ENCODE measurements around the gene ARHGAP26. TPM values are rescaled to one million over a fixed set of nuclear protein-coding genes. Genes with fewer than 3 reads are reported as not detected.

ARHGAP26 gene
- total RNA-seq, 2 experiments from 2014 or later, result 10.2 to 11.0 TPM

- Mint-ChIP-seq H3K4me3 (no peak overlapping the region), H3K36me3 (no peaks in the 10 kb centered on the region), H3K4me1 (peaks cover 25% of the 10 kb centered on the region), H3K27me3 (no peaks in the 10 kb centered on the region), H3K9me3 (no peaks in the 10 kb centered on the region), H3K27ac (no peak overlapping the region)
- no peak for DNase-seq
These were observed 2.3 kb upstream of the ARHGAP26 start for GRCh38 chr5:142767911-142768310.

- no peak for DNase-seq
- H3K27me3 Mint-ChIP-seq, result no peaks in the 10 kb centered on the region
- H3K4me1 Mint-ChIP-seq, result peaks cover 34% of the 10 kb centered on the region
- H3K9me3 Mint-ChIP-seq, result no peaks in the 10 kb centered on the region
- H3K36me3 Mint-ChIP-seq, result no peaks in the 10 kb centered on the region
- H3K4me3 Mint-ChIP-seq, result peak overlapping the region; percentile 93
- H3K27ac Mint-ChIP-seq, result peak overlapping the region; percentile 88
These were observed 855 bp upstream of the ARHGAP26 start for GRCh38 chr5:142769251-142769792.

GRCh38 chr5:142770650-142771609 is 753 bp downstream of the ARHGAP26 start:
- H3K4me1 Mint-ChIP-seq, result peaks cover 42% of the 10 kb centered on the region

GRCh38 chr5:142771666-142772065 is 1.5 kb downstream of the ARHGAP26 start:
- Mint-ChIP-seq H3K27me3 (no peaks in the 10 kb centered on the region), H3K4me1 (peaks cover 45% of the 10 kb centered on the region), H3K9me3 (no peaks in the 10 kb centered on the region), H3K27ac (no peak overlapping the region), H3K4me3 (peak overlapping the region; percentile 95), H3K36me3 (no peaks in the 10 kb centered on the region)
- DNase-seq, result no peak

More at GRCh38 chr5:142770650-142771609, 753 bp downstream of the ARHGAP26 start:
- peak overlapping the region; percentile 95 for H3K4me3 Mint-ChIP-seq
- no peaks in the 10 kb centered on the region for H3K36me3 Mint-ChIP-seq
- peak overlapping the region; percentile 84 for H3K27ac Mint-ChIP-seq
- H3K9me3 Mint-ChIP-seq, result no peaks in the 10 kb centered on the region
- peak; percentile 70 for DNase-seq
- no peaks in the 10 kb centered on the region for H3K27me3 Mint-ChIP-seq

GRCh38 chr5:142772446-142773293 is 2.5 kb downstream of the ARHGAP26 start:
- H3K4me3 Mint-ChIP-seq, result no peak overlapping the region
- DNase-seq, result no peak
- no peak overlapping the region for H3K27ac Mint-ChIP-seq
- H3K9me3 Mint-ChIP-seq, result no peaks in the 10 kb centered on the region
- H3K27me3 Mint-ChIP-seq, result no peaks in the 10 kb centered on the region
- peaks cover 47% of the 10 kb centered on the region for H3K4me1 Mint-ChIP-seq
- H3K36me3 Mint-ChIP-seq, result no peaks in the 10 kb centered on the region

GRCh38 chr5:142777099-142777498 is 6.9 kb downstream of the ARHGAP26 start:
- H3K27ac Mint-ChIP-seq, result no peak overlapping the region
- no peaks in the 10 kb centered on the region for H3K27me3 Mint-ChIP-seq
- no peaks in the 10 kb centered on the region for H3K36me3 Mint-ChIP-seq
- peaks cover 58% of the 10 kb centered on the region for H3K4me1 Mint-ChIP-seq
- no peak overlapping the region for H3K4me3 Mint-ChIP-seq
- H3K9me3 Mint-ChIP-seq, result no peaks in the 10 kb centered on the region
- no peak for DNase-seq

GRCh38 chr5:142777850-142778249 is 7.7 kb downstream of the ARHGAP26 start:
- Mint-ChIP-seq H3K27ac (no peak overlapping the region), H3K4me3 (no peak overlapping the region), H3K4me1 (peaks cover 56% of the 10 kb centered on the region), H3K36me3 (no peaks in the 10 kb centered on the region), H3K27me3 (no peaks in the 10 kb centered on the region), H3K9me3 (no peaks in the 10 kb centered on the region)
- no peak for DNase-seq

GRCh38 chr5:142779163-142779840 is 9.1 kb downstream of the ARHGAP26 start:
- no peaks in the 10 kb centered on the region for H3K9me3 Mint-ChIP-seq

GRCh38 chr5:142780871-142781270 is 10.7 kb downstream of the ARHGAP26 start:
- DNase-seq, result no peak
- no peak overlapping the region for H3K4me3 Mint-ChIP-seq
- H3K27ac Mint-ChIP-seq, result no peak overlapping the region
- peaks cover 4% of the 10 kb centered on the region for H3K36me3 Mint-ChIP-seq
- peaks cover 65% of the 10 kb centered on the region for H3K4me1 Mint-ChIP-seq
- H3K9me3 Mint-ChIP-seq, result peaks cover 2% of the 10 kb centered on the region
- H3K27me3 Mint-ChIP-seq, result no peaks in the 10 kb centered on the region

More at GRCh38 chr5:142779163-142779840, 9.1 kb downstream of the ARHGAP26 start:
- no peak for DNase-seq
- Mint-ChIP-seq H3K4me1 (peaks cover 62% of the 10 kb centered on the region), H3K4me3 (no peak overlapping the region), H3K36me3 (no peaks in the 10 kb centered on the region), H3K27ac (no peak overlapping the region), H3K27me3 (no peaks in the 10 kb centered on the region)

- DNase-seq, result no peak
- Mint-ChIP-seq H3K27ac (no peak overlapping the region), H3K4me3 (no peak overlapping the region), H3K9me3 (peaks cover 2% of the 10 kb centered on the region), H3K4me1 (peaks cover 67% of the 10 kb centered on the region), H3K36me3 (peaks cover 6% of the 10 kb centered on the region), H3K27me3 (no peaks in the 10 kb centered on the region)
These were observed 12.9 kb downstream of the ARHGAP26 start for GRCh38 chr5:142782976-142783530.

- DNase-seq, result peak; percentile 74
- H3K9me3 Mint-ChIP-seq, result peaks cover 2% of the 10 kb centered on the region
- H3K27ac Mint-ChIP-seq, result peak overlapping the region; percentile 69
- H3K27me3 Mint-ChIP-seq, result no peaks in the 10 kb centered on the region
- peaks cover 64% of the 10 kb centered on the region for H3K4me1 Mint-ChIP-seq
- peak overlapping the region; percentile 26 for H3K4me3 Mint-ChIP-seq
- H3K36me3 Mint-ChIP-seq, result peaks cover 6% of the 10 kb centered on the region
These were observed 13.6 kb downstream of the ARHGAP26 start for GRCh38 chr5:142783601-142784341.

- peaks cover 2% of the 10 kb centered on the region for H3K9me3 Mint-ChIP-seq
- DNase-seq, result no peak
- no peaks in the 10 kb centered on the region for H3K27me3 Mint-ChIP-seq
- peak overlapping the region; percentile 26 for H3K4me3 Mint-ChIP-seq
- H3K27ac Mint-ChIP-seq, result peak overlapping the region; percentile 69
- H3K4me1 Mint-ChIP-seq, result peaks cover 57% of the 10 kb centered on the region
- H3K36me3 Mint-ChIP-seq, result peaks cover 6% of the 10 kb centered on the region
These were observed 14.3 kb downstream of the ARHGAP26 start for GRCh38 chr5:142784401-142784955.

GRCh38 chr5:142785206-142785605 is 15.0 kb downstream of the ARHGAP26 start:
- H3K27ac Mint-ChIP-seq, result no peak overlapping the region
- no peak for DNase-seq
- no peaks in the 10 kb centered on the region for H3K27me3 Mint-ChIP-seq
- peaks cover 2% of the 10 kb centered on the region for H3K9me3 Mint-ChIP-seq
- peaks cover 50% of the 10 kb centered on the region for H3K4me1 Mint-ChIP-seq
- H3K36me3 Mint-ChIP-seq, result peaks cover 6% of the 10 kb centered on the region
- no peak overlapping the region for H3K4me3 Mint-ChIP-seq
